ENCODE measurements around the gene LRRFIP1.
"Not testable (repeated sequence)": the region's sequence is repeated elsewhere in the genome, so short reads cannot be mapped to it uniquely, and the experiment has no call there.

Gene LRRFIP1

GRCh38 chr2:237772513-237772912, 145.1 kb downstream of the LRRFIP1 start:
- Histone ChIP-seq H3K4me3 (ENCODE audit: low read depth, low read length) (no peak overlapping the region), H3K4me1 (ENCODE audit: control insufficient read depth, insufficient read depth, low read length) (no peaks in the 10 kb centered on the region; the same call in 1 of the 2 replicates), H3K36me3 (ENCODE audit: control insufficient read depth, insufficient read depth, low read length) (peaks cover 40% of the 10 kb centered on the region), H3K27ac (ENCODE audit: low read depth, low read length) (no peak overlapping the region), H3K27me3 (ENCODE audit: control insufficient read depth, insufficient read depth, low read length) (no peaks in the 10 kb centered on the region), H3K9me3 (ENCODE audit: control insufficient read depth, insufficient read depth, low read depth, low read length) (no peaks in the 10 kb centered on the region), H3K9ac (ENCODE audit: low read length) (no peak overlapping the region)

- H3K9ac ChIP-seq (ENCODE audit: low read length), result no peak overlapping the region
- H3K9me3 ChIP-seq (ENCODE audit: control insufficient read depth, insufficient read depth, low read depth, low read length), result no peaks in the 10 kb centered on the region
- H3K4me3 ChIP-seq (ENCODE audit: low read depth, low read length), result no peak overlapping the region
- H3K27ac ChIP-seq (ENCODE audit: low read depth, low read length), result no peak overlapping the region
- no peaks in the 10 kb centered on the region; the same call in 1 of the 2 replicates for H3K4me1 ChIP-seq (ENCODE audit: control insufficient read depth, insufficient read depth, low read length)
- no peaks in the 10 kb centered on the region for H3K27me3 ChIP-seq (ENCODE audit: control insufficient read depth, insufficient read depth, low read length)
- H3K36me3 ChIP-seq (ENCODE audit: control insufficient read depth, insufficient read depth, low read length), result peaks cover 46% of the 10 kb centered on the region
Measured at GRCh38 chr2:237773826-237774225, 146.4 kb downstream of the LRRFIP1 start.

GRCh38 chr2:237774811-237775553, 147.6 kb downstream of the LRRFIP1 start:
- Histone ChIP-seq H3K4me3 (ENCODE audit: low read depth, low read length) (no peak overlapping the region), H3K27me3 (ENCODE audit: control insufficient read depth, insufficient read depth, low read length) (no peaks in the 10 kb centered on the region), H3K4me1 (ENCODE audit: control insufficient read depth, insufficient read depth, low read length) (no peaks in the 10 kb centered on the region; the same call in 1 of the 2 replicates), H3K9me3 (ENCODE audit: control insufficient read depth, insufficient read depth, low read depth, low read length) (no peaks in the 10 kb centered on the region), H3K36me3 (ENCODE audit: control insufficient read depth, insufficient read depth, low read length) (peaks cover 49% of the 10 kb centered on the region), H3K27ac (ENCODE audit: low read depth, low read length) (no peak overlapping the region), H3K9ac (ENCODE audit: low read length) (no peak overlapping the region)

GRCh38 chr2:237779521-237779920, 152.1 kb downstream of the LRRFIP1 start:
- H3K27me3 ChIP-seq (ENCODE audit: control insufficient read depth, insufficient read depth, low read length), result no peaks in the 10 kb centered on the region
- peaks cover 60% of the 10 kb centered on the region for H3K36me3 ChIP-seq (ENCODE audit: control insufficient read depth, insufficient read depth, low read length)
- no peak overlapping the region for H3K4me3 ChIP-seq (ENCODE audit: low read depth, low read length)
- H3K9ac ChIP-seq (ENCODE audit: low read length), result no peak overlapping the region
- no peaks in the 10 kb centered on the region for H3K4me1 ChIP-seq (ENCODE audit: control insufficient read depth, insufficient read depth, low read length)
- H3K27ac ChIP-seq (ENCODE audit: low read depth, low read length), result no peak overlapping the region
- H3K9me3 ChIP-seq (ENCODE audit: control insufficient read depth, insufficient read depth, low read depth, low read length), result peaks cover 5% of the 10 kb centered on the region; the same call in 1 of the 2 replicates

- Histone ChIP-seq H3K27me3 (ENCODE audit: control insufficient read depth, insufficient read depth, low read length) (no peaks in the 10 kb centered on the region), H3K36me3 (ENCODE audit: control insufficient read depth, insufficient read depth, low read length) (peaks cover 45% of the 10 kb centered on the region), H3K27ac (ENCODE audit: low read depth, low read length) (no peak overlapping the region), H3K4me1 (ENCODE audit: control insufficient read depth, insufficient read depth, low read length) (no peaks in the 10 kb centered on the region), H3K9me3 (ENCODE audit: control insufficient read depth, insufficient read depth, low read depth, low read length) (peaks cover 25% of the 10 kb centered on the region), H3K4me3 (ENCODE audit: low read depth, low read length) (no peak overlapping the region), H3K9ac (ENCODE audit: low read length) (no peak overlapping the region)
Measured at GRCh38 chr2:237782181-237782580, 154.8 kb downstream of the LRRFIP1 start.

- H3K4me1 ChIP-seq (ENCODE audit: control insufficient read depth, insufficient read depth, low read length); H3K27me3 ChIP-seq (ENCODE audit: control insufficient read depth, insufficient read depth, low read length); H3K4me3 ChIP-seq (ENCODE audit: low read depth, low read length); H3K9ac ChIP-seq (ENCODE audit: low read length); H3K27ac ChIP-seq (ENCODE audit: low read depth, low read length): not testable (repeated sequence)
- peaks cover 33% of the 10 kb centered on the region for H3K36me3 ChIP-seq (ENCODE audit: control insufficient read depth, insufficient read depth, low read length)
- peaks cover 27% of the 10 kb centered on the region for H3K9me3 ChIP-seq (ENCODE audit: control insufficient read depth, insufficient read depth, low read depth, low read length)
Measured at GRCh38 chr2:237783678-237784077, 156.3 kb downstream of the LRRFIP1 start.

- Histone ChIP-seq H3K9ac (ENCODE audit: low read length) (no peak overlapping the region), H3K36me3 (ENCODE audit: control insufficient read depth, insufficient read depth, low read length) (peaks cover 6% of the 10 kb centered on the region)
Measured at GRCh38 chr2:237786936-237787335, 159.5 kb downstream of the LRRFIP1 start.

GRCh38 chr2:237790353-237790752, 163.0 kb downstream of the LRRFIP1 start:
- no peak overlapping the region for H3K9ac ChIP-seq (ENCODE audit: low read length)
- no peaks in the 10 kb centered on the region for H3K36me3 ChIP-seq (ENCODE audit: control insufficient read depth, insufficient read depth, low read length)
- H3K9me3 ChIP-seq (ENCODE audit: control insufficient read depth, insufficient read depth, low read depth, low read length), result peaks cover 16% of the 10 kb centered on the region
- H3K27ac ChIP-seq (ENCODE audit: low read depth, low read length), result no peak overlapping the region
- H3K4me1 ChIP-seq (ENCODE audit: control insufficient read depth, insufficient read depth, low read length), result no peaks in the 10 kb centered on the region
- no peak overlapping the region for H3K4me3 ChIP-seq (ENCODE audit: low read depth, low read length)
- no peaks in the 10 kb centered on the region for H3K27me3 ChIP-seq (ENCODE audit: control insufficient read depth, insufficient read depth, low read length)

More at GRCh38 chr2:237786936-237787335, 159.5 kb downstream of the LRRFIP1 start:
- Histone ChIP-seq H3K4me3 (ENCODE audit: low read depth, low read length) (no peak overlapping the region), H3K27me3 (ENCODE audit: control insufficient read depth, insufficient read depth, low read length) (no peaks in the 10 kb centered on the region), H3K27ac (ENCODE audit: low read depth, low read length) (no peak overlapping the region), H3K9me3 (ENCODE audit: control insufficient read depth, insufficient read depth, low read depth, low read length) (peaks cover 27% of the 10 kb centered on the region), H3K4me1 (ENCODE audit: control insufficient read depth, insufficient read depth, low read length) (no peaks in the 10 kb centered on the region)

GRCh38 chr2:237791977-237792727, 164.8 kb downstream of the LRRFIP1 start:
- no peaks in the 10 kb centered on the region for H3K27me3 ChIP-seq (ENCODE audit: control insufficient read depth, insufficient read depth, low read length)
- peaks cover 3% of the 10 kb centered on the region; the same call in 1 of the 2 replicates for H3K9me3 ChIP-seq (ENCODE audit: control insufficient read depth, insufficient read depth, low read depth, low read length)
- H3K4me3 ChIP-seq (ENCODE audit: low read depth, low read length), result no peak overlapping the region
- no peaks in the 10 kb centered on the region for H3K36me3 ChIP-seq (ENCODE audit: control insufficient read depth, insufficient read depth, low read length)
- no peaks in the 10 kb centered on the region for H3K4me1 ChIP-seq (ENCODE audit: control insufficient read depth, insufficient read depth, low read length)
- H3K27ac ChIP-seq (ENCODE audit: low read depth, low read length), result no peak overlapping the region
- no peak overlapping the region for H3K9ac ChIP-seq (ENCODE audit: low read length)

- no peak overlapping the region for H3K9ac ChIP-seq (ENCODE audit: low read length)
- no peaks in the 10 kb centered on the region for H3K36me3 ChIP-seq (ENCODE audit: control insufficient read depth, insufficient read depth, low read length)
Measured at GRCh38 chr2:237797253-237797652, 169.9 kb downstream of the LRRFIP1 start.

More at GRCh38 chr2:237797253-237797652, 169.9 kb downstream of the LRRFIP1 start:
- Histone ChIP-seq H3K27me3 (ENCODE audit: control insufficient read depth, insufficient read depth, low read length) (no peaks in the 10 kb centered on the region), H3K27ac (ENCODE audit: low read depth, low read length) (no peak overlapping the region), H3K4me1 (ENCODE audit: control insufficient read depth, insufficient read depth, low read length) (no peaks in the 10 kb centered on the region), H3K4me3 (ENCODE audit: low read depth, low read length) (no peak overlapping the region), H3K9me3 (ENCODE audit: control insufficient read depth, insufficient read depth, low read depth, low read length) (0 out of 2 replicates have a peak, but pooled peaks cover 2% of the 10 kb centered on the region)

Data from HUES6 (cell line).